HepG2 (cell line): ENCODE results near the gene PACS2.

Experiments
- ARID3A ChIP-seq: IDR thresholded peaks from 2 replicates; pipeline ENCODE4 v1.6.1; 2012; ENCODE audit warnings: low read depth, low read length, improper control_type of control experiment
- FOXP1 ChIP-seq, 2 experiments: fragments of 450-650 bp in 1 of 2; IDR thresholded peaks; 2 replicates each; pipeline ENCODE4 v1.6.1; 2017 to 2018; ENCODE audit warnings: antibody characterized with exemption in 1 of 2
- HIC2 ChIP-seq: sonication (generic); formaldehyde crosslinking; IDR thresholded peaks from 2 replicates; pipeline ENCODE4 v1.9.0; 2022; ENCODE audit warnings: low read depth, missing genetic modification reagents
- PRDM10 ChIP-seq: sonication (generic); formaldehyde crosslinking; IDR thresholded peaks from 2 replicates; pipeline ENCODE4 v1.4.0; 2020; ENCODE audit warnings: low read depth, missing genetic modification reagents
- TAF1 ChIP-seq: sonication (generic); formaldehyde crosslinking; IDR thresholded peaks from 2 replicates; pipeline ENCODE4 v1.4.0; 2020; ENCODE audit warnings: missing genetic modification reagents
- ZNF563 ChIP-seq: sonication (generic); formaldehyde crosslinking; IDR thresholded peaks from 2 replicates; pipeline ENCODE4 v1.8.0; 2022; ENCODE audit warnings: mild to moderate bottlenecking, moderate library complexity, missing genetic modification reagents

GRCh38 chr14:105388976-105389375, 74.4 kb downstream of the PACS2 start:
- TF ChIP-seq ARID3A (no peak), PRDM10 (CRISPR knock-in tag) (no peak), ZNF563 (CRISPR knock-in tag) (no peak), FOXP1 (IDR thresholded peaks at IDR 0.05) (no peak), FOXP1 (CRISPR knock-in tag; IDR thresholded peaks at IDR 0.05) (no peak), TAF1 (CRISPR knock-in tag) (no peak), HIC2 (no peak)
